ENCODE data around the gene REXO4. TPM values are rescaled to one million over a fixed set of nuclear protein-coding genes. Genes with fewer than 3 reads are reported as not detected.

The REXO4 gene
- total and polyA plus RNA-seq, 10 of the 15 experiments (the other 5 are each of a cell fraction or from before 2014, with no cell fraction given) = 2.7 to 43.9 (median 30.5) TPM

DNA sequence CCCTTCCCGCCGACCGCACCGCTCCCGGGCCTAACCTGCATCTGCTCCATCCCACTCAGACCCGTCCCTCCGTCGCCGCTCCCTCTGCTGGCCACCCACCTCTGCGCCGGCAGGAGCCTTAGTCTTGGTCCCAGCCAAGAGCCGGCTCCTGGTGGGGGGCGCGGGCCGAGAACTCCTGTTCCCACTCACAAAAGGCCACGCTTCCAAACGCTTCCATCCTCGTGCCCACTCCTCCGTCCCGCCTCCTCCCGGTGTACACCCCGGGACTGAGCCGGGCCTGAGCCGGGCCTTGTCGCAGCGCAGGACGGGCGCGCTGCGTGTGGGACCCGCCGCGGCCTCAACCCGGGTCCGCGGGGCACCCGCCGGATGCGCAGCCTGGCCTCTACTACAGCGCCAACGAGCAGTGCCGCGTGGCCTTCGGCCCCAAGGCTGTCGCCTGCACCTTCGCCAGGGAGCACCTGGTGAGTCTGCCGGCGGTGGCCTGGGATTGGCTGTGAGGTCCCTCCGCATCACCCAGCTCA is 11.9 kb upstream of the REXO4 start (continued):
- TF ChIP-seq, protein P1, sequence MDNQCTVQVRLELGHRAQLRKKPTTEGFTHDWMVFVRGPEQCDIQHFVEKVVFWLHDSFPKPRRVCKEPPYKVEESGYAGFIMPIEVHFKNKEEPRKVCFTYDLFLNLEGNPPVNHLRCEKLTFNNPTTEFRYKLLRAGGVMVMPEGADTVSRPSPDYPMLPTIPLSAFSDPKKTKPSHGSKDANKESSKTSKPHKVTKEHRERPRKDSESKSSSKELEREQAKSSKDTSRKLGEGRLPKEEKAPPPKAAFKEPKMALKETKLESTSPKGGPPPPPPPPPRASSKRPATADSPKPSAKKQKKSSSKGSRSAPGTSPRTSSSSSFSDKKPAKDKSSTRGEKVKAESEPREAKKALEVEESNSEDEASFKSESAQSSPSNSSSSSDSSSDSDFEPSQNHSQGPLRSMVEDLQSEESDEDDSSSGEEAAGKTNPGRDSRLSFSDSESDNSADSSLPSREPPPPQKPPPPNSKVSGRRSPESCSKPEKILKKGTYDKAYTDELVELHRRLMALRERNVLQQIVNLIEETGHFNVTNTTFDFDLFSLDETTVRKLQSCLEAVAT (IDR thresholded peaks at IDR 0.05) = no peak
- TF ChIP-seq, protein P2, sequence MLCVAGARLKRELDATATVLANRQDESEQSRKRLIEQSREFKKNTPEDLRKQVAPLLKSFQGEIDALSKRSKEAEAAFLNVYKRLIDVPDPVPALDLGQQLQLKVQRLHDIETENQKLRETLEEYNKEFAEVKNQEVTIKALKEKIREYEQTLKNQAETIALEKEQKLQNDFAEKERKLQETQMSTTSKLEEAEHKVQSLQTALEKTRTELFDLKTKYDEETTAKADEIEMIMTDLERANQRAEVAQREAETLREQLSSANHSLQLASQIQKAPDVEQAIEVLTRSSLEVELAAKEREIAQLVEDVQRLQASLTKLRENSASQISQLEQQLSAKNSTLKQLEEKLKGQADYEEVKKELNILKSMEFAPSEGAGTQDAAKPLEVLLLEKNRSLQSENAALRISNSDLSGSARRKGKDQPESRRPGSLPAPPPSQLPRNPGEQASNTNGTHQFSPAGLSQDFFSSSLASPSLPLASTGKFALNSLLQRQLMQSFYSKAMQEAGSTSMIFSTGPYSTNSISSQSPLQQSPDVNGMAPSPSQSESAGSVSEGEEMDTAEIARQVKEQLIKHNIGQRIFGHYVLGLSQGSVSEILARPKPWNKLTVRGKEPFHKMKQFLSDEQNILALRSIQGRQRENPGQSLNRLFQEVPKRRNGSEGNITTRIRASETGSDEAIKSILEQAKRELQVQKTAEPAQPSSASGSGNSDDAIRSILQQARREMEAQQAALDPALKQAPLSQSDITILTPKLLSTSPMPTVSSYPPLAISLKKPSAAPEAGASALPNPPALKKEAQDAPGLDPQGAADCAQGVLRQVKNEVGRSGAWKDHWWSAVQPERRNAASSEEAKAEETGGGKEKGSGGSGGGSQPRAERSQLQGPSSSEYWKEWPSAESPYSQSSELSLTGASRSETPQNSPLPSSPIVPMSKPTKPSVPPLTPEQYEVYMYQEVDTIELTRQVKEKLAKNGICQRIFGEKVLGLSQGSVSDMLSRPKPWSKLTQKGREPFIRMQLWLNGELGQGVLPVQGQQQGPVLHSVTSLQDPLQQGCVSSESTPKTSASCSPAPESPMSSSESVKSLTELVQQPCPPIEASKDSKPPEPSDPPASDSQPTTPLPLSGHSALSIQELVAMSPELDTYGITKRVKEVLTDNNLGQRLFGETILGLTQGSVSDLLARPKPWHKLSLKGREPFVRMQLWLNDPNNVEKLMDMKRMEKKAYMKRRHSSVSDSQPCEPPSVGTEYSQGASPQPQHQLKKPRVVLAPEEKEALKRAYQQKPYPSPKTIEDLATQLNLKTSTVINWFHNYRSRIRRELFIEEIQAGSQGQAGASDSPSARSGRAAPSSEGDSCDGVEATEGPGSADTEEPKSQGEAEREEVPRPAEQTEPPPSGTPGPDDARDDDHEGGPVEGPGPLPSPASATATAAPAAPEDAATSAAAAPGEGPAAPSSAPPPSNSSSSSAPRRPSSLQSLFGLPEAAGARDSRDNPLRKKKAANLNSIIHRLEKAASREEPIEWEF (IDR thresholded peaks at IDR 0.05; ENCODE audit: insufficient replicate concordance, low read depth, low read length) = no peak
- TF ChIP-seq, protein P3, sequence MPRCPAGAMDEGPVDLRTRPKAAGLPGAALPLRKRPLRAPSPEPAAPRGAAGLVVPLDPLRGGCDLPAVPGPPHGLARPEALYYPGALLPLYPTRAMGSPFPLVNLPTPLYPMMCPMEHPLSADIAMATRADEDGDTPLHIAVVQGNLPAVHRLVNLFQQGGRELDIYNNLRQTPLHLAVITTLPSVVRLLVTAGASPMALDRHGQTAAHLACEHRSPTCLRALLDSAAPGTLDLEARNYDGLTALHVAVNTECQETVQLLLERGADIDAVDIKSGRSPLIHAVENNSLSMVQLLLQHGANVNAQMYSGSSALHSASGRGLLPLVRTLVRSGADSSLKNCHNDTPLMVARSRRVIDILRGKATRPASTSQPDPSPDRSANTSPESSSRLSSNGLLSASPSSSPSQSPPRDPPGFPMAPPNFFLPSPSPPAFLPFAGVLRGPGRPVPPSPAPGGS (IDR thresholded peaks at IDR 0.05; ENCODE audit: borderline replicate concordance, insufficient read depth, low read depth, low read length, poor library complexity, severe bottlenecking) = no peak
- TF ChIP-seq CHD1 (IDR thresholded peaks at IDR 0.05; ENCODE audit: low read depth, low read length) = no peak
- TF ChIP-seq, protein P4, sequence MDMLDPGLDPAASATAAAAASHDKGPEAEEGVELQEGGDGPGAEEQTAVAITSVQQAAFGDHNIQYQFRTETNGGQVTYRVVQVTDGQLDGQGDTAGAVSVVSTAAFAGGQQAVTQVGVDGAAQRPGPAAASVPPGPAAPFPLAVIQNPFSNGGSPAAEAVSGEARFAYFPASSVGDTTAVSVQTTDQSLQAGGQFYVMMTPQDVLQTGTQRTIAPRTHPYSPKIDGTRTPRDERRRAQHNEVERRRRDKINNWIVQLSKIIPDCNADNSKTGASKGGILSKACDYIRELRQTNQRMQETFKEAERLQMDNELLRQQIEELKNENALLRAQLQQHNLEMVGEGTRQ (IDR thresholded peaks at IDR 0.05; ENCODE audit: borderline replicate concordance, low read depth, low read length) = no peak

Data from GM12878 (cell line).